Nephron (organoid): ENCODE results near the gene GABRG3.

Experiments used
- H3K27ac Mint-ChIP-seq, 3 experiments: 2 replicates each; pipeline ENCODE4 v1.8.0; 2020; ENCODE audit warnings: mixed read lengths in 3 of 3, mild to moderate bottlenecking in 2 of 3, moderate library complexity in 1 of 3
- H3K27me3 Mint-ChIP-seq: 2 replicates; pipeline ENCODE4 v1.8.0; 2021; ENCODE audit warnings: low read depth, mild to moderate bottlenecking, moderate library complexity, mixed read lengths
- H3K36me3 Mint-ChIP-seq: 2 replicates; pipeline ENCODE4 v1.8.0; 2020; ENCODE audit warnings: low read depth, mixed read lengths
- H3K4me1 Mint-ChIP-seq: 2 replicates; pipeline ENCODE4 v1.8.0; 2020; ENCODE audit warnings: mixed read lengths
- H3K4me3 Mint-ChIP-seq, 3 experiments: 2 replicates each; pipeline ENCODE4 v1.8.0; 2020; ENCODE audit warnings: mild to moderate bottlenecking in 3 of 3, mixed read lengths in 3 of 3, moderate library complexity in 2 of 3
- H3K9me3 Mint-ChIP-seq: 2 replicates; pipeline ENCODE4 v1.8.0; 2020; ENCODE audit warnings: mixed read lengths
- TF ChIP-seq, protein P1 (sequence below), 3 experiments: fragments of 200-600 bp; sonication (generic); IDR thresholded peaks; one replicate each; pipeline ENCODE4 v1.5.0; 2021; ENCODE audit warnings: antibody characterized with exemption in 3 of 3; ENCODE audit not compliant: unreplicated experiment in 3 of 3

The GABRG3 gene

DNA sequence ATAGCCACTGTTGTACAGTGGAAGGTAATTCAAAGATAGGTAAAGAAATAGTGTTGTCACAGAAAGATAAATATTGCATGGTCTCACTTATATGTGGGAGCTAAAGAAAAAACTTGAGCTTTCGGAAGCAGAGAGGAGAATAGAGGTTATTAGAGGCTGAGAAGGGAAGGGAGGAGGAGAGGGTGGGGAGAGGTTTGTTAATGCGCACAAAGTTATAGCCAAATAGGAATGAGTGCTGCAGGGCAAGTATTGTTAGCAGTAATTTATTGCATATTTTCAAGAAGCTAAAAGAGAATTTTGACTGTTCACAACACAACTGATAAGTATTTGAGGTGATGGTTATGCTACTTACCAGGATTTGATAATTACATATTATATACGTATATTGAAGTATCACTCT, 154.2 kb downstream of the GABRG3 start:
- TF ChIP-seq, protein P1, sequence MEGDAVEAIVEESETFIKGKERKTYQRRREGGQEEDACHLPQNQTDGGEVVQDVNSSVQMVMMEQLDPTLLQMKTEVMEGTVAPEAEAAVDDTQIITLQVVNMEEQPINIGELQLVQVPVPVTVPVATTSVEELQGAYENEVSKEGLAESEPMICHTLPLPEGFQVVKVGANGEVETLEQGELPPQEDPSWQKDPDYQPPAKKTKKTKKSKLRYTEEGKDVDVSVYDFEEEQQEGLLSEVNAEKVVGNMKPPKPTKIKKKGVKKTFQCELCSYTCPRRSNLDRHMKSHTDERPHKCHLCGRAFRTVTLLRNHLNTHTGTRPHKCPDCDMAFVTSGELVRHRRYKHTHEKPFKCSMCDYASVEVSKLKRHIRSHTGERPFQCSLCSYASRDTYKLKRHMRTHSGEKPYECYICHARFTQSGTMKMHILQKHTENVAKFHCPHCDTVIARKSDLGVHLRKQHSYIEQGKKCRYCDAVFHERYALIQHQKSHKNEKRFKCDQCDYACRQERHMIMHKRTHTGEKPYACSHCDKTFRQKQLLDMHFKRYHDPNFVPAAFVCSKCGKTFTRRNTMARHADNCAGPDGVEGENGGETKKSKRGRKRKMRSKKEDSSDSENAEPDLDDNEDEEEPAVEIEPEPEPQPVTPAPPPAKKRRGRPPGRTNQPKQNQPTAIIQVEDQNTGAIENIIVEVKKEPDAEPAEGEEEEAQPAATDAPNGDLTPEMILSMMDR (IDR thresholded peaks at IDR 0.05; ENCODE audit: unreplicated experiment in 3 of 3), result no peak
- no peak overlapping the region for H3K4me3 Mint-ChIP-seq
- H3K27me3 Mint-ChIP-seq, result no peaks in the 10 kb centered on the region
- H3K4me1 Mint-ChIP-seq, result no peaks in the 10 kb centered on the region
- no peaks in the 10 kb centered on the region for H3K36me3 Mint-ChIP-seq
- no peak overlapping the region for H3K27ac Mint-ChIP-seq
- H3K9me3 Mint-ChIP-seq, result peaks cover 7% of the 10 kb centered on the region

DNA sequence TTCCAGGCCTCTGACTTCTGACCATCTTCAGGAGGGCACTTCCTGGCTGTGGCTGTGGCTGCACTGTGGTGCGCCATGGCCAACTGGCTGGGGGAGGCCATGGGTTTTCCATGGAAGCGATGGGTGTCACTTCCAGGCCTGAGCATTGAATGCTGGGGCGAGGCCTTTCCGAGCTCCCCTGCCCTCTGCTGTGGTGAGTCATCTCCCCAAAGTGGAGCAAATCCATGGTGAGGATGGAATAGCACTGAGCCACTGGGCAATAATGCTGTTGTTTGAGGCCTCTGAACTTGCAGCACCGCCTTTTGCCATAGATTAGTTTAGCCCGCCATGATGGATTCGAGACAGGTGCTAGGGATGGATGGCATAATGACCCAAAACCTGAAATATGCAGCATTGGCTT, 155.5 kb downstream of the GABRG3 start:
- no peak overlapping the region for H3K4me3 Mint-ChIP-seq
- H3K4me1 Mint-ChIP-seq, result no peaks in the 10 kb centered on the region
- no peak overlapping the region for H3K27ac Mint-ChIP-seq
- H3K27me3 Mint-ChIP-seq, result no peaks in the 10 kb centered on the region
- TF ChIP-seq, protein P1 (IDR thresholded peaks at IDR 0.05; ENCODE audit: unreplicated experiment in 3 of 3), result no peak
- H3K36me3 Mint-ChIP-seq, result no peaks in the 10 kb centered on the region
- H3K9me3 Mint-ChIP-seq, result peaks cover 16% of the 10 kb centered on the region

DNA sequence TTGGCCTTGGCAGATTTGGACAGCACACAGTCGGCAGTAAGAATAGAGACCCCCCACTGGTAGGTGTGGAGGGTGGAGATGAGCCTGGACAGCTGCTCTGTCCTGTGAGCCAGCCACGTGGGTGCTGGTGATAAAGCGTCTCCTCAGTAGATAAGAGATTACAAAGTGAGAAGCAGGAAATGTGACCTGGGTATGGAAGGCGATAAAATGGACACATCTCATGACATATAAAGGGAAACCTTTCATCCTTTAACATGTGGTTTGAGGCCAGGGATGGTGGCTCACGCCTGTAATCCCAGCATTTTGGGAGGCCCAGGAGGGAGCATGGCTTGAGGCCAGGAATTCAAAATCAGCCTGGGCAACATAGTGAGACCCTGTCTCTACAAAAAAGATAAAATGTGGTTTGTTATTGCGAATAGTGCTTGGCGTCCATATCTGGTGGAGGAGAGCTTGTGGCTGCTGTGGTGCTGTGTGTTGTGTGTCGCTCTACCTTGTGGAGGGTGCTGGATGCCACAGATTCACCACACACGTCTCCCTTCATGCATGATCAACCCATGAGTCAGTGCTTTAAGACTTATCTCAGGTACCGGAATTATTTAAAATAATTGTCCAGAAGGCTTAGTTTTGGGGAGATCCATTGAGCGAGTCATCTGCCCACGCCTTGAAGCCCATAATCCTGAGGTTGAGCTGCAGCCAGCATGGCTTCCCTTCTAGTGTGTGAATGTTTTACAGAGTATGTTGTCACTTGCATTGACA, 157.0 kb downstream of the GABRG3 start:
- no peaks in the 10 kb centered on the region for H3K4me1 Mint-ChIP-seq
- peaks cover 20% of the 10 kb centered on the region for H3K9me3 Mint-ChIP-seq
- no peaks in the 10 kb centered on the region for H3K27me3 Mint-ChIP-seq
- no peaks in the 10 kb centered on the region for H3K36me3 Mint-ChIP-seq
- TF ChIP-seq, protein P1 (IDR thresholded peaks at IDR 0.05; ENCODE audit: unreplicated experiment in 3 of 3), result no peak
- no peak overlapping the region for H3K27ac Mint-ChIP-seq
- H3K4me3 Mint-ChIP-seq, result no peak overlapping the region

DNA sequence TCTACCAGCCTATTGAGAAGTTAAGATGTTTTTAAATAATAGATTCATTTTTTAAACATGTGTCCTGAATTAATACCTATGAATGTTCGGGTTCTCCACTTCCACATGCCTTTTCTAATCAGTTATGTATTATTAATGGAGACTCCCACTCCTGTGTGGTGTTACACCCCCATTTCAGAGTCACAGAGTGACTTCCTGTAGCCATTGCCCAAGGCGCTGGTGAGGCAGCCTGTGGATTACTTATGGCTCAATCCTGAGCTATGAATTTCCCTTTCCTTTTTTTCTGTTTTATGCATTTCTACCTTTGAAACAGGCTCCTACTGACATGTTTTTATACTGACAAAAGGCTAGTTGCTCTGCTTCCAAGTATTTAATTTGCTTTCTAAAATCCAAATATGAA, 162.3 kb downstream of the GABRG3 start:
- Mint-ChIP-seq H3K27ac (no peak overlapping the region), H3K4me3 (no peak overlapping the region), H3K36me3 (no peaks in the 10 kb centered on the region), H3K4me1 (peaks cover 5% of the 10 kb centered on the region), H3K27me3 (peaks cover 4% of the 10 kb centered on the region), H3K9me3 (peaks cover 18% of the 10 kb centered on the region)
- TF ChIP-seq, protein P1 (IDR thresholded peaks at IDR 0.05; ENCODE audit: unreplicated experiment in 3 of 3), result no peak

DNA sequence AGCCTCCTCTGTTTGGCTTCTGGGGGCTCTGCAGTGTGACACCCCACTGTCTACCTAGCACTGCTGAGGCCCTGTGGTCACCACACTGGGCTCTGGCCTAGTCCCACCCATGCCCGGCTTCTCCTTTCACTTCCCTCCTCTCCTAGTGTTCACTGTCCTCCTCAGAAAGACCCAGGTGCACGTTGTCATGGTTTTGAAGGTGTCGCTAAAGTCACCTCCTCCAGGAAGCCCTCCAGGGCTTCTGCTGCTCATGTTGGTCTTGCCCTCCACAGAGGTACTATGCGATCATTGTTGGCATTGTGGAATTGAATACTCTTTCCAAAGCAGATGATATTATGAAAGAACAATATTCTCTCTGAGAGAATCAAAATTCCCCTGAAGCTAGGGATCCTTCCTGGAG, 163.5 kb downstream of the GABRG3 start:
- H3K4me1 Mint-ChIP-seq, result peaks cover 5% of the 10 kb centered on the region
- TF ChIP-seq, protein P1 (IDR thresholded peaks at IDR 0.05; ENCODE audit: unreplicated experiment in 3 of 3), result no peak

DNA sequence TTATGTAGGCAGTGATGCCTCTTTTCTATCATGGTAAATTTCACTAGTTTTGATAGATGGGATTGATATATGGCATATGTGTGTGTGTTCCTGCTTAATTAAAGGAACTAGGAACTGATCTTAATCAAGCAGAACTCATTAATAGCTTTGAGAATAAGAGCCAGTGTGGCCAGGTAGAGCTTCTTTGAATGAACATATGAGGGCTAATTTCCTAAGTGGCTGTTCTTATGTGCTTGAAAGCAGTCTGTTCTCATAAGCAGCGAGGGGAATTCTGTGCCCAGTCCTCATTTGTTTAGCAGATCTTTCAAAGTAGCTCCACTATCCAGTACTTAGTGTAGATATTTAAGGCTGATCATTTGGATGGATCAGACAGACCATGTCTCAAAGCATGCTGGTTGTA, 164.2 kb downstream of the GABRG3 start:
- H3K9me3 Mint-ChIP-seq, result peaks cover 14% of the 10 kb centered on the region
- H3K4me3 Mint-ChIP-seq, result no peak overlapping the region
- TF ChIP-seq, protein P1 (IDR thresholded peaks at IDR 0.05; ENCODE audit: unreplicated experiment in 3 of 3), result no peak

More for the DNA sequence above, 163.5 kb downstream of the GABRG3 start:
- Mint-ChIP-seq H3K27me3 (peaks cover 9% of the 10 kb centered on the region), H3K4me3 (no peak overlapping the region), H3K36me3 (no peaks in the 10 kb centered on the region), H3K27ac (no peak overlapping the region), H3K9me3 (peaks cover 14% of the 10 kb centered on the region)

More for the DNA sequence above, 164.2 kb downstream of the GABRG3 start:
- Mint-ChIP-seq H3K4me1 (peaks cover 5% of the 10 kb centered on the region), H3K36me3 (no peaks in the 10 kb centered on the region), H3K27ac (no peak overlapping the region), H3K27me3 (peaks cover 9% of the 10 kb centered on the region)
